ENCODE results near the gene C4orf54. TPM values are rescaled to one million over a fixed set of nuclear protein-coding genes. Genes with fewer than 3 reads are reported as not detected.

The C4orf54 gene
- total and polyA plus RNA-seq, 10 of the 15 experiments (the other 5 are each of a cell fraction or from before 2014, with no cell fraction given), result 0.01 TPM; not detected in 9

GRCh38 chr4:99633772-99634171 lies 23.9 kb downstream of the C4orf54 start:
- no peaks in the 10 kb centered on the region for H4K20me1 ChIP-seq (ENCODE audit: control insufficient read depth, insufficient read depth)
- H3K4me1 ChIP-seq (ENCODE audit: control insufficient read depth, insufficient read depth, low read length), result no peaks in the 10 kb centered on the region
- no peak overlapping the region for H2AFZ ChIP-seq (ENCODE audit: control insufficient read depth, low read depth, low read length)
- H3K4me2 ChIP-seq (ENCODE audit: control insufficient read depth, insufficient read depth), result no peak overlapping the region
- RAD21 ChIA-PET (ENCODE audit: unreplicated experiment), result no interaction called here
- in situ Hi-C loops (cut with MboI), result no loop called here
- no peak for ATAC-seq
- POLR2A ChIA-PET, result no interaction called here
- H3K27ac ChIP-seq (ENCODE audit: control insufficient read depth, insufficient read depth), result no peak overlapping the region
- no peak overlapping the region for H3K4me3 ChIP-seq
- H3K9ac ChIP-seq (ENCODE audit: control insufficient read depth, insufficient read depth, low read length), result no peak overlapping the region
- H3K27me3 ChIP-seq (replicated peaks in 1 of 2; ENCODE audit: control insufficient read depth in 2 of 2, insufficient read depth in 2 of 2, low read length in 1 of 2), result no peaks in the 10 kb centered on the region; a peak in 1 of 4 replicates
- CTCF ChIA-PET, result no interaction called here
- no peak for DNase-seq (ENCODE audit: low read depth, low spot score)
- WGBS (ENCODE audit: insufficient coverage, insufficient replicate concordance, low lambda C conversion rate, missing lambda C conversion rate), result 43% methylated on average over 14 of the region's 14 CpGs
- no peak for FAIRE-seq
- intact Hi-C loops (cut with micrococcal nuclease; ENCODE audit: unreplicated experiment), result no loop called here
- H3K9me3 ChIP-seq (replicated peaks; ENCODE audit: control insufficient read depth, insufficient read depth, low read length), result no peaks in the 10 kb centered on the region
- H3K79me2 ChIP-seq (ENCODE audit: control insufficient read depth, insufficient read depth, low read length), result no peaks in the 10 kb centered on the region
- no TSS peak for BruUV-seq (replicated peaks)
- SMC1A ChIA-PET (ENCODE audit: uncharacterized antibody, unreplicated experiment), result interaction anchor here (1.0 kb wide), 1 partner anchor 10 kb away, joined by 3 read pairs; no protein-coding TSS in a partner anchor
- no peaks in the 10 kb centered on the region for H3K36me3 ChIP-seq (ENCODE audit: control insufficient read depth in 2 of 2, insufficient read depth in 2 of 2, low read length in 1 of 2)
- TF ChIP-seq LARP7 (IDR thresholded peaks at IDR 0.05) (no peak), STAT3 (IDR thresholded peaks at IDR 0.05; ENCODE audit: low read depth, low read length) (no peak), IRF5 (IDR thresholded peaks at IDR 0.05; ENCODE audit: borderline replicate concordance) (no peak), ZNF622 (IDR thresholded peaks at IDR 0.05) (no peak), HDAC2 (IDR thresholded peaks at IDR 0.05) (no peak), MEF2A (IDR thresholded peaks at IDR 0.05; ENCODE audit: insufficient read depth, low read depth, low read length) (no peak), IRF3 (IDR thresholded peaks at IDR 0.05) (no peak), PRDM15 (CRISPR knock-in tag; IDR thresholded peaks at IDR 0.05) (no peak), REST (IDR thresholded peaks at IDR 0.05; ENCODE audit: low read depth, low read length) (no peak), CBX5 (IDR thresholded peaks at IDR 0.05; ENCODE audit: low read depth) (no peak)
